ENCODE measurements around the gene IL7R.

- TF ChIP-seq, protein P1, sequence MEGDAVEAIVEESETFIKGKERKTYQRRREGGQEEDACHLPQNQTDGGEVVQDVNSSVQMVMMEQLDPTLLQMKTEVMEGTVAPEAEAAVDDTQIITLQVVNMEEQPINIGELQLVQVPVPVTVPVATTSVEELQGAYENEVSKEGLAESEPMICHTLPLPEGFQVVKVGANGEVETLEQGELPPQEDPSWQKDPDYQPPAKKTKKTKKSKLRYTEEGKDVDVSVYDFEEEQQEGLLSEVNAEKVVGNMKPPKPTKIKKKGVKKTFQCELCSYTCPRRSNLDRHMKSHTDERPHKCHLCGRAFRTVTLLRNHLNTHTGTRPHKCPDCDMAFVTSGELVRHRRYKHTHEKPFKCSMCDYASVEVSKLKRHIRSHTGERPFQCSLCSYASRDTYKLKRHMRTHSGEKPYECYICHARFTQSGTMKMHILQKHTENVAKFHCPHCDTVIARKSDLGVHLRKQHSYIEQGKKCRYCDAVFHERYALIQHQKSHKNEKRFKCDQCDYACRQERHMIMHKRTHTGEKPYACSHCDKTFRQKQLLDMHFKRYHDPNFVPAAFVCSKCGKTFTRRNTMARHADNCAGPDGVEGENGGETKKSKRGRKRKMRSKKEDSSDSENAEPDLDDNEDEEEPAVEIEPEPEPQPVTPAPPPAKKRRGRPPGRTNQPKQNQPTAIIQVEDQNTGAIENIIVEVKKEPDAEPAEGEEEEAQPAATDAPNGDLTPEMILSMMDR (IDR thresholded peaks at IDR 0.05; ENCODE audit: poor library complexity), result no peak
- TF ChIP-seq EZH2 (IDR thresholded peaks at IDR 0.05; ENCODE audit: borderline replicate concordance) (no peak), EZH2phosphoT487 (IDR thresholded peaks at IDR 0.05; ENCODE audit: low read depth, severe bottlenecking, unreplicated experiment) (no peak)
Observed at GRCh38 chr5:35853631-35854030, 3.1 kb upstream of the IL7R start.

Data from hepatocyte (in vitro differentiated cells).